SU-DHL-6 (cell line): Measurements from ENCODE around the gene PAK2.
A peak's percentile ranks its signal among the peaks of the same experiment; 100 is the strongest.

Source experiments
- H2AFZ ChIP-seq: fragments of 200-600 bp; sonication (generic); 2 replicates; pipeline ENCODE4 v1.6.1; 2014; ENCODE audit warnings: low read depth, mild to moderate bottlenecking, moderate library complexity, mixed read lengths, antibody characterized with exemption, low read length; ENCODE audit not compliant: severe bottlenecking
- H3F3A ChIP-seq: fragments of 200-600 bp; shearing (Covaris generic); 2 replicates; pipeline ENCODE4 v1.6.0; 2016; ENCODE audit warnings: antibody characterized with exemption, mild to moderate bottlenecking; ENCODE audit not compliant: insufficient read depth
- H3K27ac ChIP-seq: fragments of 200-600 bp; sonication (generic); 2 replicates; pipeline ENCODE4 v1.5.1; 2016; ENCODE audit warnings: low read depth, mild to moderate bottlenecking, low read length, moderate library complexity, mixed read lengths
- H3K27me3 ChIP-seq: fragments of 200-600 bp; sonication (generic), shearing (Covaris generic); 2 replicates; pipeline ENCODE4 v1.6.0; 2014; ENCODE audit warnings: mild to moderate bottlenecking, low read length
- H3K36me3 ChIP-seq: fragments of 200-600 bp; sonication (generic); 2 replicates; pipeline ENCODE4 v1.6.1; 2014; ENCODE audit warnings: mild to moderate bottlenecking, low read length, mixed read lengths
- H3K4me2 ChIP-seq: fragments of 300-600, 200-600 bp; shearing (Covaris generic), sonication (generic); 2 replicates; pipeline ENCODE4 v1.6.0; 2014; ENCODE audit warnings: low read length, low read depth, mild to moderate bottlenecking; ENCODE audit not compliant: poor library complexity, severe bottlenecking
- H3K4me3 ChIP-seq: fragments of 200-600 bp; sonication (generic); 2 replicates; pipeline ENCODE4 v1.5.1; 2014; ENCODE audit warnings: antibody characterized with exemption, low read length, mild to moderate bottlenecking, mixed read lengths; ENCODE audit not compliant: insufficient read depth, poor library complexity, severe bottlenecking
- H3K79me2 ChIP-seq: fragments of 200-600 bp; sonication (generic); 2 replicates; pipeline ENCODE4 v1.6.1; 2014; ENCODE audit warnings: mild to moderate bottlenecking, low read length, moderate library complexity; ENCODE audit not compliant: insufficient read depth
- H3K9ac ChIP-seq: fragments of 200-600 bp; sonication (generic); 2 replicates; pipeline ENCODE4 v1.7.0; 2014; ENCODE audit warnings: mild to moderate bottlenecking, low read length
- H3K9me2 ChIP-seq: fragments of 200-600 bp; sonication (generic); replicated peaks from 2 replicates; pipeline ENCODE4 v1.6.1; 2014; ENCODE audit warnings: low read length; ENCODE audit not compliant: insufficient read depth
- H3K9me3 ChIP-seq: fragments of 200-600 bp; sonication (generic); 2 replicates; pipeline ENCODE4 v1.6.1; 2014; ENCODE audit warnings: low read length, mixed read lengths; ENCODE audit not compliant: insufficient read depth
- H4K20me1 ChIP-seq: fragments of 200-600 bp; sonication (generic); 2 replicates; pipeline ENCODE4 v1.6.1; 2014; ENCODE audit warnings: low read depth, mild to moderate bottlenecking, antibody characterized with exemption, low read length, moderate library complexity, mixed read lengths
- CTCF ChIP-seq: fragments of 200-600 bp; sonication (generic); IDR thresholded peaks from one replicate; pipeline ENCODE4 v1.5.1; 2017; ENCODE audit warnings: antibody characterized with exemption, mild to moderate bottlenecking, low read length, moderate library complexity; ENCODE audit not compliant: insufficient read depth, poor library complexity, severe bottlenecking
- EZH2phosphoT487 ChIP-seq: fragments of 200-600 bp; sonication (generic), shearing (Covaris generic); conservative IDR thresholded peaks from 2 replicates; pipeline ENCODE4 v1.6.1; 2018; ENCODE audit warnings: mild to moderate bottlenecking, antibody characterized with exemption, low read length, moderate library complexity, mixed read lengths

PAK2 gene

GRCh38 chr3:196736670-196737374 lies 2.8 kb upstream of the PAK2 start:
- Histone ChIP-seq H3F3A (peaks cover 4% of the 10 kb centered on the region; the same call in 1 of the 2 replicates), H3K4me3 (no peak overlapping the region), H3K9me2 (no peaks in the 10 kb centered on the region), H2AFZ (no peak overlapping the region), H3K27me3 (no peaks in the 10 kb centered on the region), H3K9me3 (no peaks in the 10 kb centered on the region), H3K27ac (no peak overlapping the region), H3K36me3 (peaks cover 5% of the 10 kb centered on the region; the same call in 1 of the 2 replicates), H3K9ac (no peak overlapping the region), H4K20me1 (0 out of 2 replicates have a peak, but pooled peaks cover 5% of the 10 kb centered on the region), H3K79me2 (peaks cover 20% of the 10 kb centered on the region), H3K4me2 (no peak overlapping the region)
- no peak for TF ChIP-seq CTCF
- TF ChIP-seq EZH2phosphoT487: no peak

DNA sequence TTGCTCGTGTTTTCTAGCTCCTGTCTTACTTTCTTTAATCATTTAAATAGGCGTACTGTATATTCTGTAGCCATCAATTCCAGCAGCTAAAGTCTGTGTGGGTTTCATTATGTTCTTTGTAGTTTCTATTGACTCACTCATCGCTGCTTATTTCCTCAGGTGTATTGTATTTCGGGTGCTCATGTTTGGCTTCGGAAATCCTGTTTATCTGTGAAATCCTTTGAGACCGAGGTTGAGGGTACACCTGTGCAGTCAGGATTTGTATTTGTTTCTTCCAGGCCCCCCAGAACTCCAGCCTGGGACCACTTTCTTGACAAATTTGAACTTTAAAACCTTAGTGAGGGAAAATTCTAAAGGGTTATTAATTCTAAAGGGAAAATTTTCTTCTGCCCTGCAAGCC lies 2.0 kb upstream of the PAK2 start:
- Histone ChIP-seq H3K36me3 (peaks cover 4% of the 10 kb centered on the region; the same call in 1 of the 2 replicates), H3K79me2 (peaks cover 28% of the 10 kb centered on the region), H3K9me2 (no peaks in the 10 kb centered on the region), H4K20me1 (0 out of 2 replicates have a peak, but pooled peaks cover 5% of the 10 kb centered on the region), H3K4me3 (no peak overlapping the region), H3K4me2 (no peak overlapping the region), H3K27ac (no peak overlapping the region), H2AFZ (no peak overlapping the region), H3F3A (peaks cover 4% of the 10 kb centered on the region; the same call in 1 of the 2 replicates), H3K27me3 (no peaks in the 10 kb centered on the region), H3K9ac (no peak overlapping the region), H3K9me3 (no peaks in the 10 kb centered on the region)
- no peak for TF ChIP-seq CTCF
- TF ChIP-seq EZH2phosphoT487: no peak

DNA sequence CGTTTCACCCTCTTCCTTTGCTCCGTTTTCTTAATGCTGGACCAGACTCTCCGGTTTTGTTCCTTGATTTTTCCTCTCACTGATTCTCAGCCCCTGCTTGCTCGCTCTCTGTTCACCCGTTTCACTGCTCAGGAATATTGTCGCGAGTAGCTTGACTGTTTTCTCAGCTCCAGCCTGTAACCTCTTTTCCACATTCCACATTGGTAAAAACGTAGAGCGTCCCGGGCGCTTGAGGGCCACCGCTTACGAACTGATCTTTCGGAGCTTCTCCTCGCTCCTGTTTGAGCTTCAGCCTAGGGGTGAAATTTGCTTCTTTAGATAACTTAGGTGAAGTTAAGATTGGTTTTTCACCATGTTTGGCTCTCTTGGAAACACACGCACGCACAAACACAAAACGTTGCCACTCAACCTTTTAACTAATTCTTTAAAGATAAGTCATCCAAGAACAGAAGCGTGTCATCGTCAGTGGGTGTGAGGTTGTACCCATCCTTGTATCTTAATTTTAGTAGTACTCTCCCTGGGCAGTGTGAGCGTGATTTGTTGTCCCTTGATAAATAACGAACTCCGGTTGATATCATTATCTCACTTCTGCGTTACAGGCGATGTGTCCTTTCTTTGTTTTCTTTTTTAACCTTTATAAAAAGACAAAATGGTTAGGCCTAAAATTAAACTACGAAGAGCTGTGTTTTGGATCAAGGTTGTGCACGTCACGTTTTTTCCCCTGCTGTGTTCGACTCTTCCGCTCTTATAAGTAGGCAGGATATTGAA lies 1.0 kb downstream of the PAK2 start:
- Histone ChIP-seq H3F3A (peaks cover 5% of the 10 kb centered on the region; the same call in 1 of the 2 replicates), H2AFZ (peak overlapping the region; percentile 75), H3K9me3 (no peaks in the 10 kb centered on the region), H3K27me3 (no peaks in the 10 kb centered on the region), H3K36me3 (no peaks in the 10 kb centered on the region), H3K4me3 (peak overlapping the region; percentile 81), H3K79me2 (peaks cover 59% of the 10 kb centered on the region), H4K20me1 (0 out of 2 replicates have a peak, but pooled peaks cover 5% of the 10 kb centered on the region), H3K27ac (peak overlapping the region; percentile 76), H3K9me2 (no peaks in the 10 kb centered on the region), H3K9ac (peak overlapping the region; percentile 92), H3K4me2 (peak overlapping the region; percentile 73)
- no peak for TF ChIP-seq CTCF
- TF ChIP-seq EZH2phosphoT487: no peak
